GM12865 (cell line): Measurements from ENCODE around the gene GALNT4.

Experiments
- DNase-seq: peaks from one replicate; pipeline ENCODE4 v3.0.0; 2010; ENCODE audit warnings: low read depth
- H3K4me3 ChIP-seq: 2 replicates; pipeline ENCODE4 v1.5.1; 2011; ENCODE audit warnings: mild to moderate bottlenecking, low read depth, low read length, control low read depth
- CTCF ChIP-seq: IDR thresholded peaks from 2 replicates; pipeline ENCODE4 v1.5.1; 2011; ENCODE audit warnings: low read length, control low read depth, low read depth, inconsistent platforms; ENCODE audit not compliant: insufficient read depth; ENCODE audit errors: missing control alignments

The GALNT4 gene

DNA sequence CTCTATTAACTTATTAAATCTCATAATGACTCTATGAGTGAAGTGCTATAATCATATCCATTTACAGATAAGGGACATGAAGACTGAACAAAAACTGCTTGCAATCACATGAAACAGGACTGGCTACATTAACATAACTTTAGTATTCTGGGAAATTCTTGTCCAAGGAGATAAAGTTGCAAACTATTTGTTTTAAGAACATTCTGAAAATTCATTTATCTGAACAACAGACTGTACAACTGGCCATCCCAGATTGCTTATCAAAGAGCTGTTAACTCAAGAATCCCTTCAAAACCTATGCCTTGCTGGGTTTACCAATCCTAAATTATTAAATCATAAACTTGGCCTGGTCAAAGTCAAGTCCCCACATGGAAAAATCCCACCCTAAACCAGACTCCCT lies 40.4 kb upstream of the GALNT4 start:
- H3K4me3 ChIP-seq: no peak overlapping the region
- no peak for DNase-seq
- no peak for TF ChIP-seq CTCF

- DNase-seq: no peak
- no peak overlapping the region for H3K4me3 ChIP-seq
- no peak for TF ChIP-seq CTCF
These were observed 35.2 kb upstream of the GALNT4 start for GRCh38 chr12:89559753-89560152.

DNA sequence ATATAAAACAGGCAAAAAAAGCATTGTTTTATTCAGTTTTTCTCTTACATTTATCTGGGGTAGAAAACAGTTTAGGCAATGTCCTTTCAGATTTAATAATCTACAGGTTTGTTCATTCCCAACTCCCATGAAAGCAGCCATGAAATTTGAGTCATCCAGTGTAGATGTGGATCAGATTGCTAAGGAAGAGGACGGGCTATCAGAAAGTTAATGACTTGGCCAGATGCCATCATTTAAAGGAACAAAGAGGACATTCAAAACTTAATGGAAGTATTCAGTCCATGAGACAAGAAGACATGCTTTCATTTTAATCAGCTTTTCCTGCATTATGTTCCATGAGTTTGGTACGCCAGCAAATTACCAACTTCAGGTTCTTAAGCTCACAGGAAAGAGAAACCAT lies 32.4 kb upstream of the GALNT4 start:
- no peak for DNase-seq
- no peak for TF ChIP-seq CTCF
- H3K4me3 ChIP-seq: no peak overlapping the region

DNA sequence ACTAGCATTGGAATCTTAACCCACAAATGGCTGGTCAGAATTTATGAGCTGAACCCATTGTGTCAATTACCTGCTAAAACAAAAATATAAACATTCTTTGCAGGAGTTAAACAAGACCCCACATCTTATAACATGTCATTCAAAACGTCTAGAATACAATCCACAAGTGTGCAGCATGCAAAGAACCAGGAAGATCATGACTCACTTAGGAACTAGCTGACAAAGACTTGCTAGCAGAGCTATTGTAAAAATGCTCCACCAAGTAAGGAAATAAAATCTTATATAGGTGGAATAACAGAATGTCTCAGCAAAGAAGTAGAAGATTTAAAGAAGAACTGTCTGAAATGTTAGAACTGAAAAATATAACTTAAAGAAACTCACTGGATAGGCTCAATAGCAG lies 27.8 kb upstream of the GALNT4 start:
- no peak for TF ChIP-seq CTCF
- H3K4me3 ChIP-seq: no peak overlapping the region
- no peak for DNase-seq

GRCh38 chr12:89551747-89552146 lies 27.2 kb upstream of the GALNT4 start:
- TF ChIP-seq CTCF: no peak
- H3K4me3 ChIP-seq: no peak overlapping the region
- no peak for DNase-seq

- H3K4me3 ChIP-seq: no peak overlapping the region
- DNase-seq: no peak
- TF ChIP-seq CTCF: no peak
These were observed 22.5 kb upstream of the GALNT4 start for GRCh38 chr12:89547101-89547500.

DNA sequence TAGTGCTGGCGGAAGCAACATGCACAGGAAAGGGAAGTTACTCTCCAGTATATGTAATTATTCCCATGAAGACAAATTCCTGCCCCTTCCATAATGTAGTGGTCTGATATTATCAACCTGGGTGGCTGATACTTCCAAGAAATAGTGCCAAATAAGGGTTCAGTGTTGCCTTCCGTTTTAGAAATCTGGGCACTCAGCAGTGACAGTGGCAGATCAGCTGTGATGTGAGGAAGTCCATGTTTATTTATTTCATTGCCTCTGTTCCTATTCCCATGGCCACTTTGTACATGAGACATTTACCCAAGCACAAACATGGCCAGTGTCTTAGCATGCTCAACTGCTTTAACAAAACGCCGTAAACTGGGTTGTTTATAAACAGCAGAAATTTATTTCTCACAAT lies 21.6 kb upstream of the GALNT4 start:
- DNase-seq: no peak
- TF ChIP-seq CTCF: no peak
- no peak overlapping the region for H3K4me3 ChIP-seq
